GM12878 (cell line): ENCODE measurements around the gene GDAP2. TPM values are rescaled to one million over a fixed set of nuclear protein-coding genes. Genes with fewer than 3 reads are reported as not detected.

ENCODE experiments used
- ATAC-seq: fragments of 200-7000 bp; cut with Tn5 transposase; 3 replicates; pipeline ENCODE4 v1.9.1; 2020; ENCODE audit warnings: mild to moderate bottlenecking, moderate library complexity
- BruUV-seq: library from RNA; stranded (reverse); fragments of 400-500 nt; replicated peaks from 2 replicates; lab custom pipeline; 2021; lab: Mats Ljungman, UMichigan
- CTCF ChIA-PET: fragments of 300-600 bp; sonication (Branson Sonifier 250); formaldehyde crosslinking; extraction: SDS; loops from one replicate; lab custom pipeline; 2021; ENCODE audit warnings: inconsistent platforms; lab: Yijun Ruan, JAX
- POLR2A ChIA-PET: fragments of 350-600 bp; formaldehyde crosslinking; extraction: SDS; loops from one replicate; lab custom pipeline; 2021; ENCODE audit warnings: inconsistent platforms; lab: Charles Lee
- RAD21 ChIA-PET: fragments of 300-600 bp; sonication (Branson Sonifier 250); formaldehyde crosslinking; loops from one replicate; lab custom pipeline; 2023; ENCODE audit warnings: antibody characterized with exemption; ENCODE audit not compliant: unreplicated experiment; lab: Charles Lee
- SMC1A ChIA-PET: fragments of 300-600 bp; sonication (Branson Sonifier 250); formaldehyde crosslinking; loops from one replicate; lab custom pipeline; 2023; ENCODE audit not compliant: unreplicated experiment, uncharacterized antibody; lab: Charles Lee
- DNase-seq: peaks from one replicate; pipeline ENCODE4 v3.0.0-alpha.2; 2011; ENCODE audit warnings: low read depth, low spot score
- FAIRE-seq: peaks from 3 replicates; lab custom pipeline; 2011; peaks lifted over from hg19 to GRCh38; lab: Jason Lieb, UNC
- H2AFZ ChIP-seq: 2 replicates; pipeline ENCODE4 v1.6.0; 2011; ENCODE audit warnings: low read depth, low read length, control low read depth; ENCODE audit not compliant: control insufficient read depth
- H3K27ac ChIP-seq: 2 replicates; pipeline ENCODE4 v1.5.1; 2011; ENCODE audit warnings: control low read depth; ENCODE audit not compliant: control insufficient read depth, insufficient read depth
- H3K27me3 ChIP-seq, 2 experiments: replicated peaks in 1 of 2; 2 replicates each; pipeline versions ENCODE4 v1.6.0 to v1.6.1; 2011; ENCODE audit warnings: low read length in 1 of 2; ENCODE audit not compliant: control insufficient read depth in 2 of 2, insufficient read depth in 2 of 2
- H3K36me3 ChIP-seq, 2 experiments: 2 replicates each; pipeline ENCODE4 v1.5.1; 2011; ENCODE audit warnings: low read length in 1 of 2; ENCODE audit not compliant: control insufficient read depth in 2 of 2, insufficient read depth in 2 of 2
- H3K4me1 ChIP-seq: 2 replicates; pipeline ENCODE4 v1.6.1; 2011; ENCODE audit warnings: mild to moderate bottlenecking, low read length, moderate library complexity, mixed read lengths; ENCODE audit not compliant: control insufficient read depth, insufficient read depth
- H3K4me2 ChIP-seq: 2 replicates; pipeline ENCODE4 v1.6.0; 2011; ENCODE audit warnings: control low read depth; ENCODE audit not compliant: control insufficient read depth, insufficient read depth
- H3K4me3 ChIP-seq: fragments of 200-600 bp; sonication (generic); 2 replicates; pipeline ENCODE4 v1.5.1; 2016
- H3K79me2 ChIP-seq: 2 replicates; pipeline ENCODE4 v1.6.0; 2011; ENCODE audit warnings: low read length; ENCODE audit not compliant: control insufficient read depth, insufficient read depth
- H3K9ac ChIP-seq: 2 replicates; pipeline ENCODE4 v1.8.0; 2011; ENCODE audit warnings: low read length, control low read depth, mixed read lengths; ENCODE audit not compliant: control insufficient read depth, insufficient read depth
- H3K9me3 ChIP-seq: replicated peaks from 3 replicates; pipeline ENCODE4 v1.5.1; 2011; ENCODE audit warnings: mild to moderate bottlenecking, low read length; ENCODE audit not compliant: control insufficient read depth, insufficient read depth
- H4K20me1 ChIP-seq: 2 replicates; pipeline ENCODE4 v1.6.0; 2011; ENCODE audit not compliant: control insufficient read depth, insufficient read depth
- ASH2L ChIP-seq: fragments of 300-600, 200-600 bp; sonication (generic); IDR thresholded peaks from 2 replicates; pipeline ENCODE4 v1.6.1; 2017; ENCODE audit warnings: low read depth, mild to moderate bottlenecking, borderline replicate concordance
- BMI1 ChIP-seq: fragments of 450-650 bp; IDR thresholded peaks from 2 replicates; pipeline ENCODE4 v1.6.1; 2016; ENCODE audit warnings: mild to moderate bottlenecking, moderate library complexity, borderline replicate concordance
- E2F4 ChIP-seq: IDR thresholded peaks from 2 replicates; pipeline ENCODE4 v1.6.1; 2012; ENCODE audit warnings: low read depth, low read length, improper control_type of control experiment
- FOXK2 ChIP-seq: fragments of 450-650 bp; IDR thresholded peaks from 2 replicates; pipeline ENCODE4 v1.6.1; 2017; ENCODE audit warnings: mild to moderate bottlenecking, moderate library complexity
- HDGF ChIP-seq: fragments of 450-650 bp; IDR thresholded peaks from 2 replicates; pipeline ENCODE4 v1.6.1; 2016; ENCODE audit warnings: antibody characterized with exemption
- JUND ChIP-seq: IDR thresholded peaks from 2 replicates; pipeline ENCODE4 v1.6.1; 2012; ENCODE audit warnings: low read depth, mild to moderate bottlenecking, low read length, improper control_type of control experiment, moderate library complexity
- MYB ChIP-seq: fragments of 150-350 bp; IDR thresholded peaks from 2 replicates; pipeline ENCODE4 v1.6.1; 2014; ENCODE audit warnings: mild to moderate bottlenecking, low read depth, low read length, borderline replicate concordance
- NR2C2 ChIP-seq: IDR thresholded peaks from 2 replicates; pipeline ENCODE4 v1.6.1; 2011; ENCODE audit warnings: borderline replicate concordance, low read depth; ENCODE audit not compliant: control insufficient read depth, insufficient read length
- RAD21 ChIP-seq: IDR thresholded peaks from 2 replicates; pipeline ENCODE4 v1.6.1; 2011; ENCODE audit warnings: mild to moderate bottlenecking, low read depth, low read length, moderate library complexity; ENCODE audit not compliant: insufficient read depth
- SMAD1 ChIP-seq: fragments of 450-650 bp; IDR thresholded peaks from 2 replicates; pipeline ENCODE4 v1.6.1; 2018; ENCODE audit warnings: mild to moderate bottlenecking, low read depth; ENCODE audit not compliant: partially characterized antibody
- SUPT20H ChIP-seq: IDR thresholded peaks from 2 replicates; pipeline ENCODE4 v1.6.1; 2011; ENCODE audit warnings: low read depth, mild to moderate bottlenecking, low read length, moderate library complexity, borderline replicate concordance; ENCODE audit not compliant: control insufficient read depth
- TCF12 ChIP-seq: IDR thresholded peaks from 2 replicates; pipeline ENCODE4 v1.6.1; 2011; ENCODE audit warnings: low read depth, mild to moderate bottlenecking, low read length
- WGBS: methylation state at CpG from one replicate; pipeline ENCODE4 v1.1.6; 2016; ENCODE audit warnings: low lambda C conversion rate; ENCODE audit not compliant: insufficient replicate concordance, insufficient coverage; ENCODE audit errors: missing lambda C conversion rate; 5-methylcytosine and 5-hydroxymethylcytosine counted together
- in situ Hi-C: fragments of 300-500 bp; cut with MboI; formaldehyde crosslinking; loops from 9 replicates; pipeline ENCODE4 v1.14.3; 2018; ENCODE audit warnings: mixed read lengths
- intact Hi-C: fragments of 100-400 bp; cut with micrococcal nuclease; formaldehyde crosslinking; loops from one replicate; pipeline ENCODE4 v1.14.2; 2022; ENCODE audit not compliant: unreplicated experiment
- polyA plus RNA-seq, 11 experiments: library from polyadenylated mRNA; depleted of rRNA in 4 of 11; unstranded in 6 of 11; stranded (reverse) in 5 of 11; fragments of >200 nt; fragmentation: Nextera tagmentation in 4 of 11; fragmentation: Illumina TruSeq in 1 of 11; extraction: Ambion mirVana in 4 of 11; extraction: Trizol in 1 of 11; gene quantifications; 1 replicate in 1 of 11; 2 replicates in 10 of 11; pipeline versions ENCODE4 v1.2.1 to v1.2.3, GENCODE V29; 2011 to 2016; ENCODE audit warnings: inconsistent platforms in 2 of 11, missing spikeins in 2 of 11, low read depth in 1 of 11
- total RNA-seq, 4 experiments: library from RNA; depleted of rRNA in 3 of 4; stranded (reverse); fragments of >200 nt in 3 of 4; fragmentation: Illumina TruSeq in 1 of 4; extraction: Trizol in 1 of 4; gene quantifications; 2 replicates each; pipeline versions ENCODE4 v1.2.1 to v1.2.3, GENCODE V29; 2013 to 2021
- TF ChIP-seq, protein P1 (sequence below): fragments of 450-650 bp; IDR thresholded peaks from 2 replicates; pipeline ENCODE4 v1.6.1; 2017; ENCODE audit warnings: borderline replicate concordance
- TF ChIP-seq, protein P2 (sequence below): IDR thresholded peaks from 2 replicates; pipeline ENCODE4 v1.6.1; 2011; ENCODE audit warnings: borderline replicate concordance, low read depth, mild to moderate bottlenecking, moderate library complexity, mixed read lengths, low read length; ENCODE audit not compliant: insufficient read depth; ENCODE audit errors: extremely low read length
- TF ChIP-seq, protein P3 (sequence below): IDR thresholded peaks from 2 replicates; pipeline ENCODE4 v1.6.1; 2011; ENCODE audit warnings: mild to moderate bottlenecking, low read depth, low read length, moderate library complexity; ENCODE audit not compliant: insufficient replicate concordance

The GDAP2 gene
- total and polyA plus RNA-seq, 10 of the 15 experiments (the other 5 are each of a cell fraction or from before 2014, with no cell fraction given): 2.6 to 19.2 (median 11.4) TPM

- TF ChIP-seq, protein P1, sequence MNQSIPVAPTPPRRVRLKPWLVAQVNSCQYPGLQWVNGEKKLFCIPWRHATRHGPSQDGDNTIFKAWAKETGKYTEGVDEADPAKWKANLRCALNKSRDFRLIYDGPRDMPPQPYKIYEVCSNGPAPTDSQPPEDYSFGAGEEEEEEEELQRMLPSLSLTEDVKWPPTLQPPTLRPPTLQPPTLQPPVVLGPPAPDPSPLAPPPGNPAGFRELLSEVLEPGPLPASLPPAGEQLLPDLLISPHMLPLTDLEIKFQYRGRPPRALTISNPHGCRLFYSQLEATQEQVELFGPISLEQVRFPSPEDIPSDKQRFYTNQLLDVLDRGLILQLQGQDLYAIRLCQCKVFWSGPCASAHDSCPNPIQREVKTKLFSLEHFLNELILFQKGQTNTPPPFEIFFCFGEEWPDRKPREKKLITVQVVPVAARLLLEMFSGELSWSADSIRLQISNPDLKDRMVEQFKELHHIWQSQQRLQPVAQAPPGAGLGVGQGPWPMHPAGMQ: no peak
Measured at GRCh38 chr1:117967881-117968280, 38.5 kb upstream of the GDAP2 start (continued).

DNA sequence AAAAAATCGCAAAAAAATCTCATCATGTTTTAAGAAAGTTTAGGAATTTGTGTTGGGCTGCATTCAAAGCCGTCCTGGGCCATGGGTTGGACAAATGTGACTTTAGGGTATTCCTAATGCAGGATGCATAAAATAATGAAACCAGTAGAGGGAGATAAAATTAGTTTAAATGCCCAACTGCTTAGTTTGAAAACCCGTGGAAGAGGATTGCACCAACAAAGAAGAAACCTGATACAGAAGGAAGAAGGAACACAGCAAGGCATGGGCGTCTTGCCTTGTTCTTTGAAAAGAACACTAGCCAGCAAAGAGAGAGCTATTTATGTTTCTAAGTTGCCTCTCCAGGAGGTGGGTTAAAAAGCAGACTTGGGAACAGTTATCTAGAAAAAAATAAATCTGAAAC lies 38.1 kb upstream of the GDAP2 start:
- no peak overlapping the region for H3K27ac ChIP-seq
- no peaks in the 10 kb centered on the region for H3K27me3 ChIP-seq
- CTCF ChIA-PET: interaction anchor here (1.1 to 1.4 kb wide), 2 partner anchors 16 to 71 kb away, joined by 3 read pairs; no protein-coding TSS in a partner anchor
- H4K20me1 ChIP-seq: no peaks in the 10 kb centered on the region
- no peak overlapping the region for H3K4me2 ChIP-seq
- SMC1A ChIA-PET: interaction anchor here (1.3 kb wide), 1 partner anchor 11 kb away, joined by 5 read pairs; no protein-coding TSS in a partner anchor
- DNase-seq: no peak
- FAIRE-seq: no peak
- no peak overlapping the region for H3K4me3 ChIP-seq
- TF ChIP-seq SUPT20H (no peak), JUND (no peak), ASH2L (no peak), RAD21 (no peak), FOXK2 (no peak), BMI1 (no peak), SMAD1 (no peak), TCF12 (no peak), E2F4 (no peak), HDGF (no peak), MYB (no peak), NR2C2 (no peak)
- TF ChIP-seq, protein P2, sequence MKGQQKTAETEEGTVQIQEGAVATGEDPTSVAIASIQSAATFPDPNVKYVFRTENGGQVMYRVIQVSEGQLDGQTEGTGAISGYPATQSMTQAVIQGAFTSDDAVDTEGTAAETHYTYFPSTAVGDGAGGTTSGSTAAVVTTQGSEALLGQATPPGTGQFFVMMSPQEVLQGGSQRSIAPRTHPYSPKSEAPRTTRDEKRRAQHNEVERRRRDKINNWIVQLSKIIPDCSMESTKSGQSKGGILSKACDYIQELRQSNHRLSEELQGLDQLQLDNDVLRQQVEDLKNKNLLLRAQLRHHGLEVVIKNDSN: no peak
- TF ChIP-seq, protein P3, sequence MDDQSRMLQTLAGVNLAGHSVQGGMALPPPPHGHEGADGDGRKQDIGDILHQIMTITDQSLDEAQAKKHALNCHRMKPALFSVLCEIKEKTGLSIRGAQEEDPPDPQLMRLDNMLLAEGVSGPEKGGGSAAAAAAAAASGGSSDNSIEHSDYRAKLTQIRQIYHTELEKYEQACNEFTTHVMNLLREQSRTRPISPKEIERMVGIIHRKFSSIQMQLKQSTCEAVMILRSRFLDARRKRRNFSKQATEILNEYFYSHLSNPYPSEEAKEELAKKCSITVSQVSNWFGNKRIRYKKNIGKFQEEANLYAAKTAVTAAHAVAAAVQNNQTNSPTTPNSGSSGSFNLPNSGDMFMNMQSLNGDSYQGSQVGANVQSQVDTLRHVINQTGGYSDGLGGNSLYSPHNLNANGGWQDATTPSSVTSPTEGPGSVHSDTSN: no peak
- POLR2A ChIA-PET: no interaction called here
- 68% methylated on average over 4 of the region's 4 CpGs for WGBS
- RAD21 ChIA-PET: no interaction called here
- no TSS peak for BruUV-seq
- in situ Hi-C loops: no loop called here
- H3K79me2 ChIP-seq: no peaks in the 10 kb centered on the region
- no peaks in the 10 kb centered on the region for H3K4me1 ChIP-seq
- H3K9me3 ChIP-seq: no peaks in the 10 kb centered on the region
- H2AFZ ChIP-seq: no peak overlapping the region
- ATAC-seq: no peak
- intact Hi-C loops: no loop called here
- H3K36me3 ChIP-seq: peaks cover 0 to 8% of the 10 kb centered on the region in 2 experiments; a peak in 2 of 4 replicates
- no peak overlapping the region for H3K9ac ChIP-seq
